Activated CD4-positive, CD25-positive, alpha-beta regulatory T cell treated with anti-CD3 and anti-CD28 coated beads, Interleukin-2, amount 50 U/mL, for 16 hours (primary cell): ENCODE results near the gene KLF7.

Experiments
- DNase-seq: peaks from one replicate; pipeline ENCODE4 v3.0.0-alpha.2; 2020; ENCODE audit warnings: low read depth, low spot score

KLF7 gene

DNA sequence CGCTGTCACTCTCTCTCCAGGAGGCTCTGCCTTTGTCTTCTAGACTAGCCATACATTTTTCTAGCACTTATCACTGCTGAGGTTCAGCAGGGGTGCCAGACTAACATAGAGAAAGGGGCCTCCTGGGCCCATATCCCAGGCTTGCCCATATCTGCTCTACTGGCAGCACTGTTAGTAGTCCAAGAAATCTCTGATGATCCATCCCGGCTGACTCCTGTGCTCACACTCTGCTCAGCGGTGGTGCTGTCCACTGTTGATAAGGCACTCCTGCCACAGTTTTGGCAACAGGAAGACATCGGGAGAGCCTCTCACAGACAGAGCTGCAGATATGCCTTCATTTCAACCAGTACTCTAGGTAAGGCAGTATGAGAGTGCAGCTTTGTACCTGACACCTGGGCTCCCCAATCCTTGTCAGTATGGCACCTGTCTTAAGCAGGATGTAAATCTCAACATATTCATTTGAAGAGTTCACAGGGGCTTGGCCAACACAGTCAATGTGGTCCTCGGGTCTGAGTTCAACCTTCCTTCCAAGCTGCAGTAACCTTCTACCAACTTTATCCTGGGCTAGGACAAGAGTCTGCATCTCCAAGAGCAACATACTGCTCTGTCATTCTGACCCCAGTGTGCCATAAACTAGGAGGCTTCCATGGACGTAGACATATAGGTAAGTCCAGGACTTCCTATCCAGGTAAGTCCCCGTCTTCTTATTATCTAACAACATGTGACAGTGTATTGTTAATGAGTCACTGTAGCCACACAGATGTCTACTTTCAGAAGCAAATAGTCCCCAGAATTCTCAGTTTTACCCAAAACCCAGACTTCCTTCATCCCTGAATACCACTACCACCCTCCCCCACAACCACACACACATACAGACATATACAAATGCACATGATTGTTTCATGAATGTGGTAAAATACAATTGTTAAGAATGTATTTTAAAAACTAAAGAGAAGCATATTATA, 16.2 kb downstream of the KLF7 start:
- no peak for DNase-seq

DNA sequence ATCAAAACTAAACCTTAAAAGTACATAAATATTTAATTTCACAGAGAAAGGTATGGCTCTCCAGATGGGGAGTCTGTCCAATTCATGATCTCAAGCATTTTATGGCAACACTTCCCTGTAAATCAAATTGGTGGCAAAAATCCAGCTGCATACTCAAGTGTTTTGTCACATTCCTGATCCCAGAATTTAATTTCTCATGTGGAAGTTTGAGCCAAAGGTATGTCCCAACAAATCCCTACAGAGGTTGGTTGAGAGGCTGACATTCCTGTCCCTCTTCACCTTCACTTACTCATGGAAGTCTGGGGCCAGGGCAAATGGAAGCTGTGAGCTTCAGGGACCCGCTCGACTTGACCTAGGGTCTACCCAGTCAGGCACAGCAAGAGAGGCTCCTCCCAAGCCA, 17.7 kb downstream of the KLF7 start:
- no peak for DNase-seq

DNA sequence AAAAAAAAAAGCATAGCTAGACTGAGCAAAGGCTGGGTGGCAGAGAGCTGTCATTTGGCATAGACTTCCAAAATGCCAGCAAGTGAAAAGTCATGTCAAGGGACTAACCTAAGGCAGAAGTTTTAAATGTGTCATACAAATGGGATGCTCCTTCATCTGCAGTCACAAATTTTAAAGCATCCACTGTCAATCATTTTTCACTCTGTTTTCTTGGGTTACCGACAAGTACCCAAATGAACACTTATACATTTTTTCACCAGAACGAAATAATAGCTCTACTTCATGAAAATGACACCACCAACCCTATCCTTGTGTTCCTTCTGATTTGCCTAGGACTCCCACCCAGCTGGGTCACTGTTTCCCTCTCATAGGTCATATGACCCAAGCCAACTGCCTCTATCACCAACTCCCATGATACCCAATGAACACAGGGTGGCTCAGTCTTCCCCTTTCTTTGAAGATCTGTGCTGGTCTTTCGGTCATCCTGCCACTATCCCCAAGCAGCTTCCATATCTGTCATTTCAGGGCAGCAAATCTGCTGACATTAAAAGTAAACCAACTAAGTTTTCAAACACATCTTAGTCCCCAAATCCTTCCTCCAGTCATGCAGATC, 21.5 kb downstream of the KLF7 start:
- no peak for DNase-seq

DNA sequence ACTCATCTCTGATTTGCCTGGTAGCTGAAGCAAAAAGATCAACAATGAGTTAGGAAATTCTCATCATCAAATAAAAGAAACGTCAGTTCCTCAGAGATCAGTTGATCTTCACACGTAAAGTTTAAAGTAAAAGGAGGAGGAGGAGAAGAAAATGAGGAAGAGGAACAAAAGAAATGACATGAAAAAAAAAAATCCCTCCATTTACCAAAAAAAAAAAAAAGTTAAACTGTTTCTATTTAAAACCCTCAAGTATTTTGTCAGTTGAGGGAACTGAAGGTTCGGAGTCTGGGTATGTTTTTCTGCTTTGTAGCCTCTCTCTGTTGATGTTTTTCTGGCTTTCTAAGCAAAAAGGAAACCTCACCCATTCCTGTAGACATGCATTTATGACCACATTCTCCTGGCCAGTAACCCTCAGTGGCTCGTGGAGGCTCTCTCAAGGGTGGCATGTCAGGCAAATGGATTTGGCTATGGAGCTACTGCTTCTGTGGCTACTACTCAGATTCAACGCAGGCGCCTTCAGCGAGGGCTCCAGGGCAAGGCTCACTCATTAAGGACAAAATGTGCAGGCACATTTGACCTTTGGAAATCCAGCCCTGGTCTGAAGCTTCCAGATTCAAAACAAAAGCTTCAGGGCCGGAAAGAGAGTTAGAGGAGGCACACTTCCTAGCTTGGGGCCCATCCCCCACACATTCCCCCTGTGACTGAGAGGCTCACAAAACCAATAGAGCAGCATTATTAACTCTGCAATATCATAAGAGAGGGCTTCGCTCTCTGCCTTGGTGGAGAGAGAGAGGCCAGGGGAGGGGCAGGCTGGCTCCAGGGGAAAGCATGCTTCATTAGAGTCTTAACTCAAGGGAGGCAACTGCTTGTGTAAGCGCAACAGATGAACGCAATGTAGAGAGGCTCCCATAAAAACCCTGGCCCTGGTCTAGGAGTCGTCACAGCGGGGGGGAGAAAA, 22.3 kb downstream of the KLF7 start:
- DNase-seq: no peak

DNA sequence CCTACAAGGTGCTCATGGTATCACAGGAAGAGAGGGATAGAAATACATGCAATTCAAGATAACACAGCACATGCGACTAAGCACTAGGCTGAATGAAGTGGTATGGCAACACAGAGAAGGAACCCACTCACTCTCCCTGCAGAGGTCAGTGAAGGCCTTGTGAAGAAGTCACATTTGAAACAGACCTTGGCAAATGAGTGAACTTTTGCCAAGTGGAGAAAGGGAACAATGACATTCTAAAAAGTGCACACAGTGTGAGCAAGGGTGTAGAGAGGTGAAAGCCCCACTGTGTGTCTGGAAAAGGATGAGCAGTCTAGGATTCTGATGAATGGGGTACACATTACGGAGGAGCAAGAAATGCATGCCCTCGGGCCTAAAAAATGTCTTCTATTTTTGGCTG, 23.3 kb downstream of the KLF7 start:
- DNase-seq: no peak

DNA sequence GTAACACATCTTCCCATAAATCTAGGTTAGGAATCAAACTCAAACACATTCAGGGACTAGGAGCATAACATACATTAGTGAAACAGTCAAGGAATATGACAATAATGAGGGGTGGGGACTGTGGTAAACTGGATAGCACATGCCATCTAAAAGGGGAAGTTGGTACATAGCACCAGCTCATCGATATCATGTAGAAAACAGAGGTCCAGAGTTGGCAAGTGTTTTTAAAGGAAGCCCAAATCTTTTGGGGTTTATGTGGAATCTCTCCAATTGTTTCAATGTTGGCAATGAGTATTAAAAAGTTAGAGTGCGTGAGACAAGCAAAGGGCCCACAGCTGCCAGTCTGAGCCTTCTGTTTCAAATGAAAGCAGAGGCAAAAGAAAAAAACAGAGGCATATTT, 24.4 kb downstream of the KLF7 start:
- no peak for DNase-seq

DNA sequence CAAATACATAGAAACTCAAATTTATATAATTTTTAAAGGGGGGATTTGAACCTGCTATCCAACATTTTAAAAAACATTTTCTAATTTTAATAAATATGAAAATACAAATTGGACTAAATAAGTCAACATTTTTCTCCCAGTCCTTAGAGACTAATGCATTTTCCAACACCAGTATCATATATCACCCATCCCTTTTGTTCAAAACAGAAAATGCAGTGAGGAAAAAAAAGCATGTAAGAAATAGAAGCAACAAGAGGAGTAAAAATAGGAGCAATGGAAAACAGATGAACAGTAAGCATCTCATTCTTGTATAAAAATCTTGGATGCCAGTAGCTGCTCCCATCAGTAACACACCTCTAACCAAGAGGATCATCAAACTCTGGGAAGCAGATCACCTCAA, 25.5 kb downstream of the KLF7 start:
- DNase-seq: no peak

DNA sequence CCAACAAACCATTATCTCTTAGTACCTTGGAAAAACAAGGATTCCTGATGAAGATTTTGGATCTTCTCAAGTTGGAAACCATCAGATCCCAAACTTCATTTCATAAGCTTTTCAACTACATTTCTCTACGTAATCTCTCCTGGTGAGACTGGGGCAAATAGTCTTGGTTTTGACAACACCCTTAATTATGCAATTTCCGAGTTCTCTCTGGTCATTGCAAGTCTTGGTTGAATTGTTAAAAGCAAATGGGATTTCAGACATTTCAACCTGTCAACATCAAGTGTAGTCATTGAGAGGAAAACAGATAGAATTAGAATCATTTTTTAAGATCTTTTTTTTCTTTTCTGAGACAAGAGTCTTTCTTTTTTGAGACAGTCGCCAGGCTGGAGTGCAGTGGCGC, 26.2 kb downstream of the KLF7 start:
- DNase-seq: no peak

DNA sequence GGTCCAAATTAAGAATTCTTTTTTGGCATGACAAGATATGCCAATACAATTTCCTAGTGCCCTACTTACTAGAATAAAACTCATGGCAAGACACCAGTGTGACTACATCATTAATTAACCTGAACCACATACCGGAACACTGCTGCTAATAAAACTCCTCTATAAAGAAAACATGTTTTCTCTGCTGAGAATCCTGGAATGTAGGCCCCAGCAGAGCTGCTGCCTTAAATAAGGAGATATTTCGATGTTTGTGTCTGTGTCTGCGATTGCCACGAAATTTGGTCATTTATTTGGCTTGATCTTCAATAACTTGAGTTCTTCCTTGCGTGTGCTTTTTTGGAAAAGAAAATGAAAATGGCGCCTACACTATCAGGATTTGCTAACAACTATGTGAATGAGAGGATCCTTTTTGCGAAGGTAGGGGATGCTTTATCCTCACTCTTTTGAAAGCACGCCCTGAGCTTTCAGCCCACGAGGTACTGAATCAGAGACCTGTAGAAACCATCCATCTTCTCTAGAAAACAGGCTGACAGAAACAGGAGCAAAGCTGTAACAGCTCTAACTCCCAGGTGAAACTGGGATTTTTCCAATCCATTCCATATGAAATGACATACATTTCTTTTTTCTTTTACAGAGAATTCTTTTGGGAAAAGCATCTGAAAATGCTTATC, 27.0 kb downstream of the KLF7 start:
- no peak for DNase-seq

DNA sequence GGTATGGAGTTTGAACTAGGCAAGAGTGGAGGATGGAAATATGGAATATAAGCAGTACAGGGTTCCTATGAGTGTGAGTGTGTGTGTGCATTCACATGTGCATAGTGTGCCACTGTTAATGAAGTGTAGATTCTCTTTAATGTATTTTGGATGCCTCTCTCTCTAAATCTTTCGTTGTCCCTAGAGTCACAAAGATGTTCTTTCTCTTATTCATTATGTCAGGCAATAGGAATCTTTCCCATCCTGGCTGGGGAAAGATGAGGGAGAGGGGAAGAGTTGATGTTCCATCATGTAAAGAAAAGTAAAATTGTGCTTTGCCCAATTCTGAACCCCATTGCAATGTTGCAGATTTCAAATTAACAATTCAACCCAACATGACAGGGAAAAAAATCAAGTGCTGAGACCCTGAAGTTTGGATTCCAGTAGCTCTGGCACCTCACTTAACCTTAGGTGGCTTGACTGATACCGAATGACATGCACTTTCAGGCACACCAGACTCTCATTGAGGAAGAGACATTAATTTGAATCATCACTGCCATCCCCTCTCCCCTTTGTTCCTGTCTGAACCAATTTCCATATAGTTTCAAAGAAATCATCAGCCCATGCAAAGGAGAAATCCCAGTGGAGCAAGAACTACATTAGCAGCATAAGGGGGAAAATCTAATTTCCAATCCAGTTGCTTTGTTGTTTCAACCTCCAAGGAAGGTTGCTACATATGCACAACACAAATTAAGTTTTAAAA, 28.0 kb downstream of the KLF7 start:
- no peak for DNase-seq

DNA sequence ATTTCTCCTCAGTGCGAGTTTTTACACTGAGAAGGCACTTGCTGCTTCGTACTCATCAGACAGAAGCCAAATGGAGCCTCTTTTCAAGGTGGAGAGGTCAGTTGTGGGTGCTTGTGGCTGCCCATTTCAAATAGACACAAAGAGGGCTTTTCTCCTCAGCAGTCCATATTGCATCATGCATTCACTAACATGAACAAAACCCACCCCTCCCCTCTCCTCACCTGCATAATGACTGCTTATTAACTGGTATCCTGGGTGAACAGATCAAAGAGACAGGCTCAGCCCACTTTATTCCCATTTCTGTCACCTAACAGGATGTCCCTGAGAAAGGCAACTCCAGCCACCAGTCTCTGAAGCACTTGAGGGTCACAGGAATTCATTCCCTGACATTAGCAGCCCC, 28.9 kb downstream of the KLF7 start:
- DNase-seq: no peak

DNA sequence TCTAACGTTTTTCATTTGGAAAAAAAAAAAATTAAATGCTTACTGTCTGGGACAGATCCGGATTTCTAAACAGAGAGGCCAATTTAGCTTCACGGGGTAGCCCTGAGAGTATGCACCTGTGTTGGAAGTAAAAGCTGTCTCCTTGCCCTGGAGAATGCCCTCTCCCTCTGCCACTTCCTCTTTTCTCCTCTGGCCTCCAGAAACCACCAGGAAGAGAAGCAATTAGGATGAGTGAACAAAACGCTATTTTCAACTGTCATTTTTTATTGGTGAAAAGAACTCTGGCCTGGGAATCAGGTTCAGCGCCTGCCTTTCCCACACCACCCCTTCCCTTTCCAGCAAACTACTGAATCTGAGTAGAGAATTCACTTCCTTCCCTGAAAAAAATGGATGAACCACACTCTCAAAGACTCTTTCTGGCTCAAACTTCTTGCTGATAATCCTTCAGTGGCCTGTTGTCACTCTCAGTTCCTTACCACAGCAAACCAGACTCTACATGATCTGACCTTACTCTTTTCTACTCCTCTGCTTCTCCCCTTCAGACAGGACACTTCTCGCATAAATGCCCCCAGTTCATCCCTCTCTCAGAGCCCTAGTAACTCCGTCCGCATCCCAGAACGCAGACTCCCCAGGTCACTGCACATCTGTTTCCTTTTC, 29.8 kb downstream of the KLF7 start:
- no peak for DNase-seq

DNA sequence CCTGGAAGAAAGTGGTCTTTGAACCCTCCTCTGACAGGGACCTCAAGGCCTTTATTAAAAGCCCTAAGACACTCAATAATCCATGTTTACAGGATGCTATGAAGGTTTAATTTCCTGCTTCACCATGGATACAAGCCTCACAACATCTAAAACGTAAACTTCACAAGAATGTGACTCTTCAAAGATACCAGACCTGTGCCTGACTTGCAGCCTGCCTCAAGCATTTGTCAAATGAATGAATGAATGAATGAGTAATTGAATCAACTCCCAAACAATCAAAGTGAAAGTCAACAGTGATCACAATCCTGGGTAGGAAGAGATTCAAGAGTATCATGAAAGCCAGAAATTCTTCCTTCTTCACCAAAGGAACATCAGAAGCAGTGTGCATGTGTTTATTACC, 30.4 kb downstream of the KLF7 start:
- DNase-seq: no peak

DNA sequence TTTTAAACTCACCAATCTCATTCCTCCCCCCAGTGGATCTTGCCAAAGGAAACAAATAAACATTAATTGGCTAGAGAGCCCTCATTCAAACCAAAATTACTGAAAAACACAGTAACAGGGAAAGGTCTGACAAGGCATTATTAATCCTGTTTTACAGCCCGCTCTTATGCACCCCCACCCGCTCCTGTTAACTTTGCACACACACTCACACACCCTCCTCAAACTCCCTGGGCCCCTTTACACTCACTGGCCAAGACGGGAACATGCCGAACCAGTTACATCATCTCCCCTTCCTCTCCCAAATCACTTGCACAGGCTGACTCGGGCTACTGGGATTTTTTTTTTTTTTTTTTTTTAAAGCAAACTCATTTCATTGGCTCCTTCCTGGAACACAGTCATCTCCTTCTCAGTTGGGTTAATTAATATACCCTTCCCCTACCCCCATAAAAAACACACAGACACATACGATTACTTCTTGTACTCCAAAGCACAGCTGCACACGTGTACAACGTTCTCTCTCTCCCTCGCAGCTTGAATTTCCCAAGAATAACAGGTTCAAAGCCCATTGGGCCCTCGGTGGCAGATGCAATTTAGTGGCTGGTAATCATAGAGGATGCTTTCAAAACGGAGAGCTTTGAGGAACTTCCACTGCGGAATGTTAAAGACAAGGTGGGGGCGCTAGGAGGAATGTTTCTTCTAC, 31.8 kb downstream of the KLF7 start:
- no peak for DNase-seq

DNA sequence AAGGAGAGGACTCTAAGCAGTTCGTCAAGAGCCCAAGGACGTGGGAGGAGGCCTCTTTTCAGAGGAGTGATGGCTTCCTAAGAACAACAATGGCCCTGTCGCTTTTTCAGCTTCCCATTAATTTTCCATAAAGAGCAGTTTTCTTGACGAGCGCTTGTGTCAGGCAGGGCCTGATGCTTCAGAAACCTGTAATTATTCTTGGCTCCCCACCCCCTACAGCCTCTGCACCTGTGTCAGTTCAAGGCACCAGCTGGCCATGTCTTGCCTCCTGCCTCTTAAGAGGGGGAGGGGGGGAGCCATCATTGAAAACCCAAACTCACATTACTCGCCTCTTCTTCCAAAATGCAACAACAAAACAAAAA, 32.3 kb downstream of the KLF7 start:
- DNase-seq: no peak

DNA sequence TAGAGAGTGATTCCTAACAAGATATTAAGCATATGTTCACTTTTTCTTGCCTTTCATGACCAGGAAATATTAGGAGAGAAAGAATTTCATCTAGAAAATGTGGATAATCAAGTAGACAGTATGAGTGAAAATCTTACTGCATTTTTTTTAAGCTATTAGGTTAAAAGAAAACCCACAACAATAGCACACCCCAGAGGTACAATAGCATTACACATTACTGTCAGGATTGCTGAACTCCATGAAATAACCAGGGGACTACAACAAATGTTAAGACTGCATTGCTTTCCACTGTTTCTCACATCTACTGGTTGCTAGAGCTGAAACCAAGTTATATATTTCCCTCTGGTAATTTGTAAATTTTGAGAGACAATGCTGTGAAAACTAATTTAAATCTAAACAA, 33.7 kb downstream of the KLF7 start:
- DNase-seq: no peak

DNA sequence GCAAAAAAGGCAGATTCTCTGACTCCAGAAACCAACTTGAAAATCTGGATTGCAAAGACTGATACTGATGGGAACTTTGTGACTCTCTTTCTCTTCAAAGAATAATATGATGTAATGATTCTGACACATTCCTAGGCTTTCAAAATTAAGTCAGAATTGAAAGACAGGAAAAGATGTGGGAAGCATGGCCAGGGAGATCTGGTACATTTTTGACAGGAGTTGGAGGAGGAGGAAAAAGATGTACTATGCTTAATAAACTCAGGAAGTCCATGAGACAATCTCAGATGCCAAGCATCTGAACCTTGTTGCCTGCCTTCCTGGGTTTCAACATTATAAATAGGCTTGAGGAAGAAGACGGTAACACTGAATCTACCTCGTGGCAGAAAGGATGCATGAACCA, 34.2 kb downstream of the KLF7 start:
- DNase-seq: no peak

DNA sequence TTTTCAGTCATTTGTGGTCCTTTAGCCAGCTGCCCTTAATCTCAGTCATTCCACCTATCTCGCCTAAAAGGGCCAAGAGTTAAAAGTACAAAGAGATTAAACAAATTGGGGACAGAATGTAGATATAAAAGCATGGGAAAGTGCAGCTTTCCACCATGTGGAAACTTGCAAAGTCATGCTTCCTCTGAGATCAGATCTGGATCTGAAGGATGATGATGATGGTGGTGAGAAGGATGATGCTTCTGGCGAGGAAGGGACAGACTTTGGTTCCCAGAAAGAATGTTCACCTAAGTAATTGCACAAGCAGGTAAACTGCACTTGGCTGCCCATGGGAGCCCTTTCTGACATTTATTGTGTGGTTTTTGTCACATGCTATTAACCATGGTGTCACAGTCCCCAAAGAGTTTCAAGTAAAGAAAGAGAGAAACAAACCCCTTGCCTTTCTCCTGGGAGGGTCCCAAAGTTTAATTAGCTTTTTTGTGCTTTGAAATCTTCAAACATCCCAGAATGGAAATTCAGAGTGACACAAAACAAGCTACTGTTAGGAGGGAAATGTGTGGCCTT, 34.7 kb downstream of the KLF7 start:
- no peak for DNase-seq

DNA sequence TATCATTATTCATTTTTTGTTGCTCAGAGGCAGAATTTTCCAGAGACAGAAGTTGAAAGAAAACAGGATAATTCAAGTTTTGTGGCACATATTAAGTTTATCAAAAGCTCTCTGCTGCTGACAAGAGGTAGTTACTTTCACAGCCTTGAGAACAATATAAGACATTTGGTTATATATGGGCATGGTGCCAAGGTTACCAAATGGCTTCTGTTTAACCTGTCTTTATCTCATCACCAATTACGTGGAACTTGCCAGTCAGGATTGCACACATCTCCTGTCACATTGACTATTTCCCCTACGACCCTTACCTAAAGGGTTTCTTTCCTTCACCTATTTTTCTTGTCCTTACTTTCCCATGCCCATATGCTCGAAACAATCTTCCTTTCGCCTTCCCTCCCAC, 35.9 kb downstream of the KLF7 start:
- no peak for DNase-seq
